ENCODE results near the gene ASIC2. TPM values are rescaled to one million over a fixed set of nuclear protein-coding genes. Genes with fewer than 3 reads are reported as not detected.
"Not testable (repeated sequence)": the region's sequence is repeated elsewhere in the genome, so short reads cannot be mapped to it uniquely, and the experiment has no call there.

ASIC2 gene
- total RNA-seq, 1 experiment from 2014 or later = 0.09 TPM

- TF ChIP-seq EZH2 (IDR thresholded peaks at IDR 0.05; ENCODE audit: low read depth) (no peak), CTCF (conservative IDR thresholded peaks at IDR 0.05) (no peak)
- Histone ChIP-seq H3K4me3 (no peak overlapping the region), H3K9me3 (ENCODE audit: insufficient read depth, low read depth) (no peaks in the 10 kb centered on the region; the same call in none of the 2 replicates), H3K36me3 (ENCODE audit: low read depth) (no peaks in the 10 kb centered on the region), H3K4me2 (no peak overlapping the region), H3K79me2 (ENCODE audit: low read depth) (no peaks in the 10 kb centered on the region), H4K20me1 (ENCODE audit: insufficient read depth) (no peaks in the 10 kb centered on the region), H3K27me3 (ENCODE audit: insufficient read depth, low read depth) (no peaks in the 10 kb centered on the region), H3K27ac (no peak overlapping the region), H2AFZ (no peak overlapping the region), H3K4me1 (replicated peaks; ENCODE audit: insufficient read depth) (no peaks in the 10 kb centered on the region), H3F3A (ENCODE audit: insufficient read depth, low read depth) (no peaks in the 10 kb centered on the region), H3K9me2 (ENCODE audit: insufficient read depth) (no peaks in the 10 kb centered on the region)
- ChIA-PET CTCF (no interaction called here), POLR2A (ENCODE audit: unreplicated experiment) (no interaction called here)
- no peak for DNase-seq
- no TSS peak for BruUV-seq (replicated peaks)
- intact Hi-C loops (cut with micrococcal nuclease; ENCODE audit: unreplicated experiment) = no loop called here
Measured at GRCh38 chr17:32985050-32985756, 307.9 kb downstream of the ASIC2 start.

- intact Hi-C loops (cut with micrococcal nuclease; ENCODE audit: unreplicated experiment); BruUV-seq (replicated peaks): not testable (repeated sequence)
Measured at GRCh38 chr17:32981611-32982010, 311.5 kb downstream of the ASIC2 start.

GRCh38 chr17:32980230-32980629 lies 312.9 kb downstream of the ASIC2 start:
- H3K79me2 ChIP-seq (ENCODE audit: low read depth) = no peaks in the 10 kb centered on the region
- no peaks in the 10 kb centered on the region for H4K20me1 ChIP-seq (ENCODE audit: insufficient read depth)
- ChIA-PET CTCF (no interaction called here), POLR2A (ENCODE audit: unreplicated experiment) (no interaction called here)
- no peak overlapping the region for H3K27ac ChIP-seq
- intact Hi-C loops (cut with micrococcal nuclease; ENCODE audit: unreplicated experiment) = no loop called here
- H3K4me1 ChIP-seq (replicated peaks; ENCODE audit: insufficient read depth) = no peaks in the 10 kb centered on the region
- no peaks in the 10 kb centered on the region for H3K36me3 ChIP-seq (ENCODE audit: low read depth)
- BruUV-seq (replicated peaks) = no TSS peak
- no peaks in the 10 kb centered on the region; the same call in 1 of the 2 replicates for H3K9me3 ChIP-seq (ENCODE audit: insufficient read depth, low read depth)
- H3K4me3 ChIP-seq = no peak overlapping the region
- no peak overlapping the region for H3K4me2 ChIP-seq
- no peak overlapping the region for H2AFZ ChIP-seq
- no peak for TF ChIP-seq CTCF (conservative IDR thresholded peaks at IDR 0.05)
- no peak for DNase-seq
- no peaks in the 10 kb centered on the region for H3F3A ChIP-seq (ENCODE audit: insufficient read depth, low read depth)
- peaks cover 9% of the 10 kb centered on the region; the same call in 1 of the 2 replicates for H3K27me3 ChIP-seq (ENCODE audit: insufficient read depth, low read depth)
- no peaks in the 10 kb centered on the region for H3K9me2 ChIP-seq (ENCODE audit: insufficient read depth)

More at GRCh38 chr17:32981611-32982010, 311.5 kb downstream of the ASIC2 start:
- H3K4me3 ChIP-seq; H3K36me3 ChIP-seq (ENCODE audit: low read depth); H3K79me2 ChIP-seq (ENCODE audit: low read depth); POLR2A ChIA-PET (ENCODE audit: unreplicated experiment); H3K9me3 ChIP-seq (ENCODE audit: insufficient read depth, low read depth); H3K4me2 ChIP-seq; DNase-seq; H4K20me1 ChIP-seq (ENCODE audit: insufficient read depth); H3K27me3 ChIP-seq (ENCODE audit: insufficient read depth, low read depth); H3K4me1 ChIP-seq (replicated peaks; ENCODE audit: insufficient read depth); H3K9me2 ChIP-seq (ENCODE audit: insufficient read depth); H3F3A ChIP-seq (ENCODE audit: insufficient read depth, low read depth); H2AFZ ChIP-seq; CTCF ChIA-PET; H3K27ac ChIP-seq: not testable (repeated sequence)

GRCh38 chr17:32976605-32977004 lies 316.5 kb downstream of the ASIC2 start:
- H3K27me3 ChIP-seq (ENCODE audit: insufficient read depth, low read depth) = peaks cover 13% of the 10 kb centered on the region
- no peaks in the 10 kb centered on the region for H3K79me2 ChIP-seq (ENCODE audit: low read depth)
- H3K9me3 ChIP-seq (ENCODE audit: insufficient read depth, low read depth) = no peaks in the 10 kb centered on the region; the same call in 1 of the 2 replicates
- CTCF ChIA-PET = no interaction called here
- no TSS peak for BruUV-seq (replicated peaks)
- no peak for TF ChIP-seq EZH2 (IDR thresholded peaks at IDR 0.05; ENCODE audit: low read depth)
- no peak for TF ChIP-seq CTCF (conservative IDR thresholded peaks at IDR 0.05)
- no peaks in the 10 kb centered on the region for H3K4me1 ChIP-seq (replicated peaks; ENCODE audit: insufficient read depth)
- POLR2A ChIA-PET (ENCODE audit: unreplicated experiment) = no interaction called here
- no peak overlapping the region for H3K27ac ChIP-seq
- intact Hi-C loops (cut with micrococcal nuclease; ENCODE audit: unreplicated experiment) = no loop called here
- DNase-seq = no peak
- H3F3A ChIP-seq (ENCODE audit: insufficient read depth, low read depth) = no peaks in the 10 kb centered on the region
- no peaks in the 10 kb centered on the region for H3K36me3 ChIP-seq (ENCODE audit: low read depth)
- H2AFZ ChIP-seq = no peak overlapping the region
- no peak overlapping the region for H3K4me3 ChIP-seq
- H3K4me2 ChIP-seq = no peak overlapping the region
- H4K20me1 ChIP-seq (ENCODE audit: insufficient read depth) = no peaks in the 10 kb centered on the region
- no peaks in the 10 kb centered on the region for H3K9me2 ChIP-seq (ENCODE audit: insufficient read depth)
